Measurements from ENCODE around the gene DNAJC6.

The DNAJC6 gene

GRCh38 chr1:65343286-65343685, 33.9 kb downstream of the DNAJC6 start:
- TF ChIP-seq CTCF (conservative IDR thresholded peaks at IDR 0.05; ENCODE audit: low read depth, low read length), result no peak
- no peak overlapping the region for H3K4me3 ChIP-seq (IDR thresholded peaks at IDR 0.05; ENCODE audit: insufficient read depth, low read depth, low read length)
- no peaks in the 10 kb centered on the region for H3K27me3 ChIP-seq (ENCODE audit: insufficient read depth, low read depth)
- no peaks in the 10 kb centered on the region for H3K36me3 ChIP-seq (ENCODE audit: insufficient read depth)
- no peak overlapping the region for H2AFZ ChIP-seq (ENCODE audit: low read depth)
- no peak overlapping the region for H3K9ac ChIP-seq
- H4K20me1 ChIP-seq (ENCODE audit: insufficient read depth), result no peaks in the 10 kb centered on the region
- H3K27ac ChIP-seq, result no peak overlapping the region
- H3K4me2 ChIP-seq, result no peak overlapping the region
- H3K79me2 ChIP-seq (ENCODE audit: insufficient read depth, low read depth), result no peaks in the 10 kb centered on the region
- H3K4me1 ChIP-seq (ENCODE audit: low read depth, poor library complexity, severe bottlenecking), result no peaks in the 10 kb centered on the region

GRCh38 chr1:65344171-65344814, 35.0 kb downstream of the DNAJC6 start:
- Histone ChIP-seq H3K27ac (no peak overlapping the region), H2AFZ (ENCODE audit: low read depth) (no peak overlapping the region), H3K4me3 (IDR thresholded peaks at IDR 0.05; ENCODE audit: insufficient read depth, low read depth, low read length) (no peak overlapping the region), H4K20me1 (ENCODE audit: insufficient read depth) (no peaks in the 10 kb centered on the region), H3K9ac (no peak overlapping the region), H3K4me1 (ENCODE audit: low read depth, poor library complexity, severe bottlenecking) (no peaks in the 10 kb centered on the region), H3K4me2 (no peak overlapping the region), H3K27me3 (ENCODE audit: insufficient read depth, low read depth) (no peaks in the 10 kb centered on the region), H3K79me2 (ENCODE audit: insufficient read depth, low read depth) (no peaks in the 10 kb centered on the region), H3K36me3 (ENCODE audit: insufficient read depth) (no peaks in the 10 kb centered on the region)
- TF ChIP-seq CTCF (conservative IDR thresholded peaks at IDR 0.05; ENCODE audit: low read depth, low read length), result no peak

- Histone ChIP-seq H3K36me3 (ENCODE audit: insufficient read depth) (no peaks in the 10 kb centered on the region), H3K4me1 (ENCODE audit: low read depth, poor library complexity, severe bottlenecking) (no peaks in the 10 kb centered on the region), H3K4me2 (no peak overlapping the region), H3K27ac (no peak overlapping the region), H3K4me3 (IDR thresholded peaks at IDR 0.05; ENCODE audit: insufficient read depth, low read depth, low read length) (no peak overlapping the region), H3K9ac (no peak overlapping the region), H3K27me3 (ENCODE audit: insufficient read depth, low read depth) (no peaks in the 10 kb centered on the region), H4K20me1 (ENCODE audit: insufficient read depth) (no peaks in the 10 kb centered on the region), H3K79me2 (ENCODE audit: insufficient read depth, low read depth) (no peaks in the 10 kb centered on the region), H2AFZ (ENCODE audit: low read depth) (no peak overlapping the region)
- TF ChIP-seq CTCF (conservative IDR thresholded peaks at IDR 0.05; ENCODE audit: low read depth, low read length), result no peak
Measured at GRCh38 chr1:65346190-65346589, 36.8 kb downstream of the DNAJC6 start.

- Histone ChIP-seq H3K36me3 (ENCODE audit: insufficient read depth) (no peaks in the 10 kb centered on the region), H3K79me2 (ENCODE audit: insufficient read depth, low read depth) (no peaks in the 10 kb centered on the region), H3K9ac (no peak overlapping the region), H3K4me1 (ENCODE audit: low read depth, poor library complexity, severe bottlenecking) (peaks cover 11% of the 10 kb centered on the region), H3K4me2 (no peak overlapping the region), H4K20me1 (ENCODE audit: insufficient read depth) (no peaks in the 10 kb centered on the region), H3K27me3 (ENCODE audit: insufficient read depth, low read depth) (no peaks in the 10 kb centered on the region), H3K4me3 (IDR thresholded peaks at IDR 0.05; ENCODE audit: insufficient read depth, low read depth, low read length) (no peak overlapping the region), H2AFZ (ENCODE audit: low read depth) (no peak overlapping the region), H3K27ac (no peak overlapping the region)
- no peak for TF ChIP-seq CTCF (conservative IDR thresholded peaks at IDR 0.05; ENCODE audit: low read depth, low read length)
Measured at GRCh38 chr1:65355031-65355712, 45.8 kb downstream of the DNAJC6 start.

Data from KMS-11 (cell line).